HepG2 (cell line): ENCODE results near the gene FOXA1. TPM values are rescaled to one million over a fixed set of nuclear protein-coding genes. Genes with fewer than 3 reads are reported as not detected.
A peak's percentile ranks its signal among the peaks of the same experiment; 100 is the strongest.

Experiments
- ARHGAP35 ChIP-seq: sonication (generic); formaldehyde crosslinking; IDR thresholded peaks from 2 replicates; pipeline ENCODE4 v1.9.0; 2022; ENCODE audit warnings: mild to moderate bottlenecking, inconsistent platforms, moderate library complexity, missing genetic modification reagents, borderline replicate concordance
- HMG20B ChIP-seq: conservative IDR thresholded peaks from 2 replicates; pipeline ENCODE4 v1.6.1; 2016; ENCODE audit warnings: missing genetic modification reagents, missing compliant biosample characterization
- HMGA1 ChIP-seq: sonication (generic); formaldehyde crosslinking; conservative IDR thresholded peaks from 2 replicates; pipeline ENCODE4 v1.4.0; 2020; ENCODE audit warnings: missing genetic modification reagents
- IKZF1 ChIP-seq: fragments of 450-650 bp; IDR thresholded peaks from 2 replicates; pipeline ENCODE4 v1.7.1; 2016
- IRF9 ChIP-seq: sonication (generic); formaldehyde crosslinking; IDR thresholded peaks from 2 replicates; pipeline ENCODE4 v1.8.0; 2022; ENCODE audit warnings: missing genetic modification reagents, mild to moderate bottlenecking, borderline replicate concordance
- RERE ChIP-seq: IDR thresholded peaks from 2 replicates; pipeline ENCODE4 v1.6.1; 2016; ENCODE audit warnings: low read depth, missing genetic modification reagents, missing compliant biosample characterization
- SIX1 ChIP-seq: sonication (generic); formaldehyde crosslinking; IDR thresholded peaks from 2 replicates; pipeline ENCODE4 v1.4.0; 2020; ENCODE audit warnings: missing genetic modification reagents, borderline replicate concordance
- SRF ChIP-seq: IDR thresholded peaks from 2 replicates; pipeline ENCODE4 v1.6.1; 2011; ENCODE audit warnings: mild to moderate bottlenecking, low read depth, low read length, moderate library complexity
- ZBTB49 ChIP-seq: sonication (generic); formaldehyde crosslinking; IDR thresholded peaks from 2 replicates; pipeline ENCODE4 v1.4.0; 2020; ENCODE audit warnings: missing genetic modification reagents, borderline replicate concordance
- ZNF253 ChIP-seq: sonication (generic); formaldehyde crosslinking; IDR thresholded peaks from 2 replicates; pipeline ENCODE4 v1.8.0; 2022; ENCODE audit warnings: mild to moderate bottlenecking, missing genetic modification reagents, borderline replicate concordance
- ZNF468 ChIP-seq: sonication (generic); formaldehyde crosslinking; IDR thresholded peaks from 2 replicates; pipeline ENCODE4 v1.8.0; 2022; ENCODE audit warnings: mild to moderate bottlenecking, moderate library complexity, missing genetic modification reagents
- ZNF816 ChIP-seq: sonication (generic); formaldehyde crosslinking; IDR thresholded peaks from 2 replicates; pipeline ENCODE4 v1.8.0; 2022; ENCODE audit warnings: missing genetic modification reagents, mild to moderate bottlenecking, borderline replicate concordance
- polyA plus RNA-seq, 8 experiments: library from polyadenylated mRNA; depleted of rRNA in 3 of 8; stranded (reverse) in 7 of 8; unstranded in 1 of 8; fragments of >200 nt; fragmentation: Illumina TruSeq in 4 of 8; extraction: Trizol in 4 of 8; gene quantifications; 2 replicates each; pipeline versions ENCODE4 v1.2.1 to v1.2.3, GENCODE V29; 2011 to 2016; ENCODE audit warnings: low read depth in 4 of 8, missing spikeins in 1 of 8, mixed read lengths in 1 of 8; ENCODE audit not compliant: insufficient read depth in 1 of 8
- total RNA-seq, 5 experiments: library from RNA; depleted of rRNA; stranded (reverse); fragments of >200 nt; fragmentation: Illumina TruSeq; extraction: Trizol; gene quantifications; 2 replicates each; pipeline ENCODE4 v1.2.3, GENCODE V29; 2016; ENCODE audit warnings: low read depth in 1 of 5

FOXA1 gene
- total and polyA plus RNA-seq, 2 of the 13 experiments (the other 11 are each of a cell fraction or from before 2014, with no cell fraction given), result 43.4 to 58.6 TPM

GRCh38 chr14:37594971-37595808, at the start of gene FOXA1, which contains the start of gene TTC6 (continued):
- TF ChIP-seq ZBTB49, result no peak; the same call in 1 of the 2 replicates
- TF ChIP-seq RERE (CRISPR knock-in tag), result no peak
- TF ChIP-seq ZNF816 (CRISPR knock-in tag), result no peak; the same call in 1 of the 2 replicates
- no peak for TF ChIP-seq SRF
- TF ChIP-seq IKZF1, result no peak
- TF ChIP-seq HMGA1 (CRISPR knock-in tag), result no peak
- TF ChIP-seq ARHGAP35 (CRISPR knock-in tag), result no peak
- TF ChIP-seq IRF9 (CRISPR knock-in tag), result no peak
- no peak for TF ChIP-seq ZNF468 (CRISPR knock-in tag)
- peak; percentile 83; the same call in 1 of the 2 replicates for TF ChIP-seq HMG20B (CRISPR knock-in tag)
- TF ChIP-seq ZNF253, result peak; percentile 87; the same call in 1 of the 2 replicates
- no peak for TF ChIP-seq SIX1
